ENCODE data around the gene SOCS4.

SOCS4 gene

GRCh38 chr14:55088356-55088755 lies 61.3 kb downstream of the SOCS4 start:
- no peak for DNase-seq (ENCODE audit: low read depth in 2 of 2)

GRCh38 chr14:55092341-55092740 lies 65.3 kb downstream of the SOCS4 start:
- no peak for DNase-seq (ENCODE audit: low read depth in 2 of 2)

- DNase-seq (ENCODE audit: low read depth in 2 of 2): no peak
Observed at GRCh38 chr14:55094292-55095157, 67.5 kb downstream of the SOCS4 start.

GRCh38 chr14:55097881-55098560 lies 71.0 kb downstream of the SOCS4 start:
- DNase-seq (ENCODE audit: low read depth in 2 of 2): no peak

GRCh38 chr14:55098561-55098898 lies 71.5 kb downstream of the SOCS4 start:
- DNase-seq (ENCODE audit: low read depth in 2 of 2): no peak

Measured in stimulated activated CD8-positive, alpha-beta memory T cell treated with anti-CD3 and anti-CD28 coated beads, Interleukin-2, amount 100 ng/mL, for 1 hour (primary cell).